Testis (tissue), 2 donors: ENCODE data around the gene TEX22.

Experiments used
- POLR2A ChIP-seq: fragments of 450-650 bp; IDR thresholded peaks from one replicate; pipeline ENCODE4 v1.6.1; 2017; ENCODE audit warnings: antibody characterized with exemption, mild to moderate bottlenecking, moderate library complexity
- TF ChIP-seq, protein P1 (sequence below), 3 experiments: fragments of 450-650 bp in 2 of 3; fragments of 200-600 bp in 1 of 3; sonication (generic) in 1 of 3; IDR thresholded peaks; one replicate each; pipeline ENCODE4 v1.5.1; 2016 to 2019; ENCODE audit warnings: antibody characterized with exemption in 3 of 3, mild to moderate bottlenecking in 2 of 3, moderate library complexity in 1 of 3

DNA sequence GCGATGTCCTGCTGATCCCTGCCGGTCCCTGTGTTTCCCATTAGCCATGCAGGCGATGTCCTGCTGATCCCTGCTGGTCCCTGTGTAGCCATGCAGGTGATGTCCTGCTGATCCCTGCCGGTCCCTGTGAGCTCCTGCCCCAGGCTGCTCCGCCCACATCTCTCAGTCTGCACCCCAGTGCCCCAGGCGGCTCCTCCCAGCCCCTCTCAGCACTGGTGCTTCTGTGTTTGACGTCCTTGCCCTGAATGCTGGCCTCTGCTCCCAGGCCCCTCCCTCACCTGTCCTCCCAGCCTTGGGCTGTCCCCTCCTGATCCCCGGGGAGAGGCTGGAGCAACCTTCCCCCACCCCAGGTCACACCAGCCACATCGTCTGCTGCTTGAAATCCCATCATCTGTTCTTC, 41.4 kb upstream of the TEX22 start:
- TF ChIP-seq, protein P1, sequence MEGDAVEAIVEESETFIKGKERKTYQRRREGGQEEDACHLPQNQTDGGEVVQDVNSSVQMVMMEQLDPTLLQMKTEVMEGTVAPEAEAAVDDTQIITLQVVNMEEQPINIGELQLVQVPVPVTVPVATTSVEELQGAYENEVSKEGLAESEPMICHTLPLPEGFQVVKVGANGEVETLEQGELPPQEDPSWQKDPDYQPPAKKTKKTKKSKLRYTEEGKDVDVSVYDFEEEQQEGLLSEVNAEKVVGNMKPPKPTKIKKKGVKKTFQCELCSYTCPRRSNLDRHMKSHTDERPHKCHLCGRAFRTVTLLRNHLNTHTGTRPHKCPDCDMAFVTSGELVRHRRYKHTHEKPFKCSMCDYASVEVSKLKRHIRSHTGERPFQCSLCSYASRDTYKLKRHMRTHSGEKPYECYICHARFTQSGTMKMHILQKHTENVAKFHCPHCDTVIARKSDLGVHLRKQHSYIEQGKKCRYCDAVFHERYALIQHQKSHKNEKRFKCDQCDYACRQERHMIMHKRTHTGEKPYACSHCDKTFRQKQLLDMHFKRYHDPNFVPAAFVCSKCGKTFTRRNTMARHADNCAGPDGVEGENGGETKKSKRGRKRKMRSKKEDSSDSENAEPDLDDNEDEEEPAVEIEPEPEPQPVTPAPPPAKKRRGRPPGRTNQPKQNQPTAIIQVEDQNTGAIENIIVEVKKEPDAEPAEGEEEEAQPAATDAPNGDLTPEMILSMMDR (IDR thresholded peaks at IDR 0.05), result no peak
- TF ChIP-seq POLR2A, result no peak
